ENCODE data around the gene INPP5A.

The INPP5A gene

GRCh38 chr10:132699411-132700155 is 162.0 kb downstream of the INPP5A start:
- DNase-seq, result no peak
- Histone ChIP-seq H3K36me3 (replicated peaks) (peaks cover 5% of the 10 kb centered on the region), H3K27me3 (replicated peaks) (no peaks in the 10 kb centered on the region), H3K4me3 (ENCODE audit: low read depth, low read length) (no peak overlapping the region), H3K27ac (peak overlapping the region; percentile 94)
- in situ Hi-C loops (cut with HindIII; ENCODE audit: low pct_ligation_motif_present, low sequenced_read_pairs), result no loop called here
- TF ChIP-seq, protein P1, sequence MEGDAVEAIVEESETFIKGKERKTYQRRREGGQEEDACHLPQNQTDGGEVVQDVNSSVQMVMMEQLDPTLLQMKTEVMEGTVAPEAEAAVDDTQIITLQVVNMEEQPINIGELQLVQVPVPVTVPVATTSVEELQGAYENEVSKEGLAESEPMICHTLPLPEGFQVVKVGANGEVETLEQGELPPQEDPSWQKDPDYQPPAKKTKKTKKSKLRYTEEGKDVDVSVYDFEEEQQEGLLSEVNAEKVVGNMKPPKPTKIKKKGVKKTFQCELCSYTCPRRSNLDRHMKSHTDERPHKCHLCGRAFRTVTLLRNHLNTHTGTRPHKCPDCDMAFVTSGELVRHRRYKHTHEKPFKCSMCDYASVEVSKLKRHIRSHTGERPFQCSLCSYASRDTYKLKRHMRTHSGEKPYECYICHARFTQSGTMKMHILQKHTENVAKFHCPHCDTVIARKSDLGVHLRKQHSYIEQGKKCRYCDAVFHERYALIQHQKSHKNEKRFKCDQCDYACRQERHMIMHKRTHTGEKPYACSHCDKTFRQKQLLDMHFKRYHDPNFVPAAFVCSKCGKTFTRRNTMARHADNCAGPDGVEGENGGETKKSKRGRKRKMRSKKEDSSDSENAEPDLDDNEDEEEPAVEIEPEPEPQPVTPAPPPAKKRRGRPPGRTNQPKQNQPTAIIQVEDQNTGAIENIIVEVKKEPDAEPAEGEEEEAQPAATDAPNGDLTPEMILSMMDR (IDR thresholded peaks at IDR 0.05; ENCODE audit: low read depth, low read length, missing control alignments), result no peak

GRCh38 chr10:132700156-132701098 is 162.8 kb downstream of the INPP5A start:
- DNase-seq, result peak; percentile 45
- H3K4me3 ChIP-seq (ENCODE audit: low read depth, low read length), result no peak overlapping the region
- in situ Hi-C loops (cut with HindIII; ENCODE audit: low pct_ligation_motif_present, low sequenced_read_pairs), result no loop called here
- no peaks in the 10 kb centered on the region for H3K27me3 ChIP-seq (replicated peaks)
- H3K27ac ChIP-seq, result peak overlapping the region; percentile 94
- peaks cover 5% of the 10 kb centered on the region for H3K36me3 ChIP-seq (replicated peaks)
- TF ChIP-seq, protein P1 (IDR thresholded peaks at IDR 0.05; ENCODE audit: low read depth, low read length, missing control alignments), result no peak

GRCh38 chr10:132701099-132701845 is 163.7 kb downstream of the INPP5A start:
- TF ChIP-seq, protein P1 (IDR thresholded peaks at IDR 0.05; ENCODE audit: low read depth, low read length, missing control alignments), result no peak
- DNase-seq, result no peak
- Histone ChIP-seq H3K27ac (peak overlapping the region; percentile 94), H3K36me3 (replicated peaks) (peaks cover 5% of the 10 kb centered on the region), H3K27me3 (replicated peaks) (no peaks in the 10 kb centered on the region), H3K4me3 (ENCODE audit: low read depth, low read length) (no peak overlapping the region)
- in situ Hi-C loops (cut with HindIII; ENCODE audit: low pct_ligation_motif_present, low sequenced_read_pairs), result no loop called here

DNA sequence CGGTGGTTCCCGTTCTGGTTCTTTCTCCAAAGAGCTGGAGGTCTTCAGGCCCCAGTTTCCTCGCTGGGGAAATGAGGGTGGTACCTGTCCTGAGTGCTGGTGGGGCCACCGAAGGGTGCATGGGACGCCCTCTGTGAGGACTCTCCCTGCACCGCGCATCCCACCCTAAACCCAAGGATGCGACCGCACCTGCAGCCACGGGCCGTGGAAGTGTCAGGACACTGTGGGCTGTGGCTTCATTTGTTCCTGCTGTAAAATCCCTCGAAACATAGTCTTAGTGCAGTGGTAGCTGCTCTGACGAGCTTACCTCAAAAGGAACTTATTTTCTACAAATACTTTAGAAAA is 164.2 kb downstream of the INPP5A start:
- TF ChIP-seq, protein P1 (IDR thresholded peaks at IDR 0.05; ENCODE audit: low read depth, low read length, missing control alignments), result no peak
- Histone ChIP-seq H3K27ac (no peak overlapping the region), H3K36me3 (replicated peaks) (peaks cover 5% of the 10 kb centered on the region), H3K27me3 (replicated peaks) (no peaks in the 10 kb centered on the region), H3K4me3 (ENCODE audit: low read depth, low read length) (no peak overlapping the region)
- in situ Hi-C loops (cut with HindIII; ENCODE audit: low pct_ligation_motif_present, low sequenced_read_pairs), result no loop called here
- no peak for DNase-seq

GRCh38 chr10:132702601-132703418 is 165.2 kb downstream of the INPP5A start:
- Histone ChIP-seq H3K27me3 (replicated peaks) (no peaks in the 10 kb centered on the region), H3K27ac (no peak overlapping the region), H3K4me3 (ENCODE audit: low read depth, low read length) (no peak overlapping the region), H3K36me3 (replicated peaks) (peaks cover 5% of the 10 kb centered on the region)
- TF ChIP-seq, protein P1 (IDR thresholded peaks at IDR 0.05; ENCODE audit: low read depth, low read length, missing control alignments), result no peak
- DNase-seq, result no peak
- in situ Hi-C loops (cut with HindIII; ENCODE audit: low pct_ligation_motif_present, low sequenced_read_pairs), result no loop called here
